ENCODE measurements around the gene PAPPA.

Gene PAPPA

GRCh38 chr9:116383936-116384335 is 230.3 kb downstream of the PAPPA start:
- no peak overlapping the region for H3K4me3 ChIP-seq (ENCODE audit: low read length)
- no peak overlapping the region for H3K27ac ChIP-seq (ENCODE audit: low read length)
- no peaks in the 10 kb centered on the region for H3K36me3 ChIP-seq (replicated peaks; ENCODE audit: low read depth, low read length)
- no peaks in the 10 kb centered on the region for H3K27me3 ChIP-seq (ENCODE audit: low read depth, low read length)
- H3K79me2 ChIP-seq (ENCODE audit: low read length): no peaks in the 10 kb centered on the region
- peaks cover 18% of the 10 kb centered on the region for H3K4me1 ChIP-seq (ENCODE audit: low read length)
- no peaks in the 10 kb centered on the region for H4K20me1 ChIP-seq (ENCODE audit: insufficient read depth, low read length)
- no peak overlapping the region for H3K9ac ChIP-seq (ENCODE audit: low read length)
- TF ChIP-seq CTCF (IDR thresholded peaks at IDR 0.05; ENCODE audit: low read depth, low read length): no peak
- no peak for TF ChIP-seq EZH2phosphoT487 (IDR thresholded peaks at IDR 0.05; ENCODE audit: low read depth)
- no peaks in the 10 kb centered on the region for H3K9me3 ChIP-seq (ENCODE audit: insufficient read depth, low read length)
- no peak overlapping the region for H3K4me2 ChIP-seq (ENCODE audit: low read length)
- no peak overlapping the region for H2AFZ ChIP-seq (ENCODE audit: low read depth, low read length)

GRCh38 chr9:116387934-116388698 is 234.5 kb downstream of the PAPPA start:
- no peak overlapping the region for H3K4me2 ChIP-seq (ENCODE audit: low read length)
- H3K36me3 ChIP-seq (replicated peaks; ENCODE audit: low read depth, low read length): no peaks in the 10 kb centered on the region
- no peak overlapping the region for H2AFZ ChIP-seq (ENCODE audit: low read depth, low read length)
- TF ChIP-seq EZH2phosphoT487 (IDR thresholded peaks at IDR 0.05; ENCODE audit: low read depth) (no peak), CTCF (IDR thresholded peaks at IDR 0.05; ENCODE audit: low read depth, low read length) (no peak)
- H3K27me3 ChIP-seq (ENCODE audit: low read depth, low read length): no peaks in the 10 kb centered on the region
- no peaks in the 10 kb centered on the region for H3K79me2 ChIP-seq (ENCODE audit: low read length)
- no peaks in the 10 kb centered on the region for H3K9me3 ChIP-seq (ENCODE audit: insufficient read depth, low read length)
- H4K20me1 ChIP-seq (ENCODE audit: insufficient read depth, low read length): no peaks in the 10 kb centered on the region
- H3K27ac ChIP-seq (ENCODE audit: low read length): no peak overlapping the region
- H3K4me1 ChIP-seq (ENCODE audit: low read length): peaks cover 28% of the 10 kb centered on the region
- H3K9ac ChIP-seq (ENCODE audit: low read length): no peak overlapping the region
- no peak overlapping the region for H3K4me3 ChIP-seq (ENCODE audit: low read length)

- no peaks in the 10 kb centered on the region for H3K79me2 ChIP-seq (ENCODE audit: low read length)
- H3K27me3 ChIP-seq (ENCODE audit: low read depth, low read length): no peaks in the 10 kb centered on the region
- peaks cover 28% of the 10 kb centered on the region for H3K4me1 ChIP-seq (ENCODE audit: low read length)
- H3K9me3 ChIP-seq (ENCODE audit: insufficient read depth, low read length): no peaks in the 10 kb centered on the region
- no peak overlapping the region for H2AFZ ChIP-seq (ENCODE audit: low read depth, low read length)
- no peak overlapping the region for H3K4me3 ChIP-seq (ENCODE audit: low read length)
- H4K20me1 ChIP-seq (ENCODE audit: insufficient read depth, low read length): no peaks in the 10 kb centered on the region
- no peak overlapping the region for H3K9ac ChIP-seq (ENCODE audit: low read length)
- no peak overlapping the region for H3K4me2 ChIP-seq (ENCODE audit: low read length)
- TF ChIP-seq CTCF (IDR thresholded peaks at IDR 0.05; ENCODE audit: low read depth, low read length): no peak
- TF ChIP-seq EZH2phosphoT487 (IDR thresholded peaks at IDR 0.05; ENCODE audit: low read depth): no peak
- no peaks in the 10 kb centered on the region for H3K36me3 ChIP-seq (replicated peaks; ENCODE audit: low read depth, low read length)
- no peak overlapping the region for H3K27ac ChIP-seq (ENCODE audit: low read length)
Measured at GRCh38 chr9:116389541-116390302, 236.1 kb downstream of the PAPPA start.
